ENCODE data around the gene LRFN4. TPM values are rescaled to one million over a fixed set of nuclear protein-coding genes. Genes with fewer than 3 reads are reported as not detected.

Gene LRFN4
- total and polyA plus RNA-seq, 10 donors = 3.3 to 12.0 (median 8.0) TPM

DNA sequence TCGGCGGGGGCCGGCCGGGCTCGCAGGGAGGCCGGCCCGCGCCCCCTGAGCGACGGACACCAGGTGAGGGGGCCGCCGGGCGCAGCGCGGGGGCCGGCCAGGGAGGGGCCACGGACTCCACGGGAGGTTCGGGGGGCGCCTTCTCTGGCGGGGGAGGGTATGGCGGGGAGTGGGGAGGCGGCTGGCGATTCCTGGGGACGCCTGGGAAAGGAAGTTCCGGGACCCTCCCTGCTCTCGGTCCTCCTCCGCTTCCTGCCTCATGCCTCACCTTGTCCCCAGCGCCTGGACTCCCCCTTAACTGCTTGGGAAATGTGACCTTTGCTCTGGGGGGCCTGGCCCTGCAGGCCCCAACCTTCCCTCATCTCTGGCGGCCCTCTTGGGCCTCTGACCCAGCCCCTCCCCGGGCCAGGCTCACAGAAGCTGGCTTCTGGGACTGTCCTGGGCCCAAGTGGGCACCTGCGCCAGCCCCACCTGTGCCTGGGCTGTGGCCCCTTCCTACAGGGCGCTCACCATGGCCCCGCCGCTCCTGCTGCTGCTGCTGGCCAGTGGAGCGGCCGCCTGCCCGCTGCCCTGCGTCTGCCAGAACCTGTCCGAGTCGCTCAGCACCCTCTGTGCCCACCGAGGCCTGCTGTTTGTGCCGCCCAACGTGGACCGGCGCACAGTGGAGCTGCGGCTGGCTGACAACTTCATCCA is 516 bp downstream of the LRFN4 start:
- no peaks in the 10 kb centered on the region for H3K27me3 ChIP-seq (replicated peaks in 1 of 7)
- H3K4me1 ChIP-seq = peaks cover 5 to 52% (median 23%) of the 10 kb centered on the region in 6 donors
- H3K36me3 ChIP-seq = peaks cover 0 to 22% (median 2%) of the 10 kb centered on the region in 6 donors
- H3K9me3 ChIP-seq = no peaks in the 10 kb centered on the region
- peak overlapping the region in 3 of 8 donors; percentile 37 to 94 (median 58) for H3K27ac ChIP-seq
- H3K4me3 ChIP-seq = peak overlapping the region in 7 of 8 donors; percentile 25 to 94 (median 86)
- intact Hi-C loops (cut with DNase I; ENCODE audit: low total_unique reads) = no loop called here
- TF ChIP-seq POLR2AphosphoS5 (IDR thresholded peaks at IDR 0.05) (no peak), POLR2A (IDR thresholded peaks at IDR 0.05) (no peak)
- TF ChIP-seq, protein P1, sequence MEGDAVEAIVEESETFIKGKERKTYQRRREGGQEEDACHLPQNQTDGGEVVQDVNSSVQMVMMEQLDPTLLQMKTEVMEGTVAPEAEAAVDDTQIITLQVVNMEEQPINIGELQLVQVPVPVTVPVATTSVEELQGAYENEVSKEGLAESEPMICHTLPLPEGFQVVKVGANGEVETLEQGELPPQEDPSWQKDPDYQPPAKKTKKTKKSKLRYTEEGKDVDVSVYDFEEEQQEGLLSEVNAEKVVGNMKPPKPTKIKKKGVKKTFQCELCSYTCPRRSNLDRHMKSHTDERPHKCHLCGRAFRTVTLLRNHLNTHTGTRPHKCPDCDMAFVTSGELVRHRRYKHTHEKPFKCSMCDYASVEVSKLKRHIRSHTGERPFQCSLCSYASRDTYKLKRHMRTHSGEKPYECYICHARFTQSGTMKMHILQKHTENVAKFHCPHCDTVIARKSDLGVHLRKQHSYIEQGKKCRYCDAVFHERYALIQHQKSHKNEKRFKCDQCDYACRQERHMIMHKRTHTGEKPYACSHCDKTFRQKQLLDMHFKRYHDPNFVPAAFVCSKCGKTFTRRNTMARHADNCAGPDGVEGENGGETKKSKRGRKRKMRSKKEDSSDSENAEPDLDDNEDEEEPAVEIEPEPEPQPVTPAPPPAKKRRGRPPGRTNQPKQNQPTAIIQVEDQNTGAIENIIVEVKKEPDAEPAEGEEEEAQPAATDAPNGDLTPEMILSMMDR (IDR thresholded peaks at IDR 0.05 in 8 of 11, conservative IDR thresholded peaks at IDR 0.05 in 3 of 11) = no peak
- WGBS, 5 donors = 36 to 49% (median 40%) methylated on average over 14 to 46 of the region's 47 CpGs
- DNase-seq = peak; percentile 75

DNA sequence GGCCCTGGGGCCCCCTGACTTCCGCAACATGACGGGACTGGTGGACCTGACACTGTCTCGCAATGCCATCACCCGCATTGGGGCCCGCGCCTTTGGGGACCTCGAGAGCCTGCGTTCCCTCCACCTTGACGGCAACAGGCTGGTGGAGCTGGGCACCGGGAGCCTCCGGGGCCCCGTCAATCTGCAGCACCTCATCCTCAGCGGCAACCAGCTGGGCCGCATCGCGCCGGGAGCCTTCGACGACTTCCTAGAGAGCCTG is 992 bp downstream of the LRFN4 start:
- Histone ChIP-seq H3K4me3 (peak overlapping the region in 2 of 8 donors; percentile 86 to 93), H3K27ac (peak overlapping the region in 2 of 8 donors; percentile 58 to 94), H3K36me3 (peaks cover 0 to 22% (median 2%) of the 10 kb centered on the region in 6 donors), H3K4me1 (peaks cover 5 to 52% (median 23%) of the 10 kb centered on the region in 6 donors), H3K9me3 (no peaks in the 10 kb centered on the region), H3K27me3 (replicated peaks in 1 of 7) (no peaks in the 10 kb centered on the region)
- intact Hi-C loops (cut with DNase I; ENCODE audit: low total_unique reads) = no loop called here
- 92 to 96% (median 93%) methylated on average over 2 to 19 of the region's 19 CpGs for WGBS, 5 donors
- TF ChIP-seq, protein P1 (IDR thresholded peaks at IDR 0.05 in 8 of 11, conservative IDR thresholded peaks at IDR 0.05 in 3 of 11) = no peak
- no peak for TF ChIP-seq POLR2A (IDR thresholded peaks at IDR 0.05)
- no peak for TF ChIP-seq POLR2AphosphoS5 (IDR thresholded peaks at IDR 0.05)
- peak; percentile 75 for DNase-seq

DNA sequence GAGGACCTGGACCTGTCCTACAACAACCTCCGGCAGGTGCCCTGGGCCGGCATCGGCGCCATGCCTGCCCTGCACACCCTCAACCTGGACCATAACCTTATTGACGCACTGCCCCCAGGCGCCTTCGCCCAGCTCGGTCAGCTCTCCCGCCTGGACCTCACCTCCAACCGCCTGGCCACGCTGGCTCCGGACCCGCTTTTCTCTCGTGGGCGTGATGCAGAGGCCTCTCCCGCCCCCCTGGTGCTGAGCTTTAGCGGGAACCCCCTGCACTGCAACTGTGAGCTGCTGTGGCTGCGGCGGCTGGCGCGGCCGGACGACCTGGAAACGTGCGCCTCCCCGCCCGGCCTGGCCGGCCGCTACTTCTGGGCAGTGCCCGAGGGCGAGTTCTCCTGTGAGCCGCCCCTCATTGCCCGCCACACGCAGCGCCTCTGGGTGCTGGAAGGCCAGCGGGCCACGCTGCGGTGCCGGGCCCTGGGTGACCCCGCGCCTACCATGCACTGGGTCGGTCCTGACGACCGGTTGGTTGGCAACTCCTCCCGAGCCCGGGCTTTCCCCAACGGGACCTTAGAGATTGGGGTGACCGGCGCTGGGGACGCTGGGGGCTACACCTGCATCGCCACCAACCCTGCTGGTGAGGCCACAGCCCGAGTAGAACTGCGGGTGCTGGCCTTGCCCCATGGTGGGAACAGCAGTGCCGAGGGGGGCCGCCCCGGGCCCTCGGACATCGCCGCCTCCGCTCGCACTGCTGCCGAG is 1.5 kb downstream of the LRFN4 start:
- no peaks in the 10 kb centered on the region for H3K27me3 ChIP-seq (replicated peaks in 1 of 7)
- 95 to 96% (median 95%) methylated on average over 31 to 62 of the region's 62 CpGs for WGBS, 5 donors
- TF ChIP-seq, protein P1 (IDR thresholded peaks at IDR 0.05 in 8 of 11, conservative IDR thresholded peaks at IDR 0.05 in 3 of 11) = no peak
- TF ChIP-seq POLR2A (IDR thresholded peaks at IDR 0.05) = no peak
- no peak for TF ChIP-seq POLR2AphosphoS5 (IDR thresholded peaks at IDR 0.05)
- peak; percentile 77 for DNase-seq
- no peaks in the 10 kb centered on the region for H3K9me3 ChIP-seq
- peaks cover 5 to 52% (median 23%) of the 10 kb centered on the region in 6 donors for H3K4me1 ChIP-seq
- peaks cover 0 to 22% (median 2%) of the 10 kb centered on the region in 6 donors for H3K36me3 ChIP-seq
- intact Hi-C loops (cut with DNase I; ENCODE audit: low total_unique reads) = no loop called here
- H3K4me3 ChIP-seq = no peak overlapping the region
- H3K27ac ChIP-seq = no peak overlapping the region

Data from spleen (tissue), 11 donors.